Fibroblast of lung (primary cell): ENCODE measurements around the gene MRPL49. TPM values are rescaled to one million over a fixed set of nuclear protein-coding genes. Genes with fewer than 3 reads are reported as not detected.

Experiments
- DNase-seq, 2 donors: peaks; one replicate each; pipeline versions ENCODE4 v3.0.0 to v3.0.0-alpha.2; 2010; ENCODE audit warnings: low read depth in 2 of 2
- H2AFZ ChIP-seq: 2 replicates; pipeline ENCODE4 v1.5.1; 2012; ENCODE audit warnings: low read length, control low read depth, inconsistent platforms
- H3K27ac ChIP-seq: 2 replicates; pipeline ENCODE4 v1.5.1; 2011; ENCODE audit warnings: low read length, control low read depth; ENCODE audit not compliant: insufficient read depth
- H3K27me3 ChIP-seq: 2 replicates; pipeline ENCODE4 v1.5.1; 2011; ENCODE audit warnings: mild to moderate bottlenecking, low read length; ENCODE audit not compliant: control insufficient read depth, insufficient read depth
- H3K36me3 ChIP-seq: 2 replicates; pipeline ENCODE4 v1.5.1; 2011; ENCODE audit warnings: low read length; ENCODE audit not compliant: control insufficient read depth, insufficient read depth
- H3K4me1 ChIP-seq: 2 replicates; pipeline ENCODE4 v1.5.1; 2011; ENCODE audit warnings: low read length; ENCODE audit not compliant: control insufficient read depth, insufficient read depth; ENCODE audit errors: extremely low read depth
- H3K4me2 ChIP-seq: 2 replicates; pipeline ENCODE4 v1.5.1; 2011; ENCODE audit warnings: low read length, control low read depth; ENCODE audit not compliant: insufficient read depth; ENCODE audit errors: extremely low read depth
- H3K4me3 ChIP-seq, 4 experiments: fragments of 200-600 bp in 1 of 4; sonication (generic) in 1 of 4; replicated peaks in 1 of 4; 2 replicates each; pipeline ENCODE4 v1.5.1; 2011 to 2016; ENCODE audit warnings: low read length in 4 of 4, low read depth in 3 of 4, mild to moderate bottlenecking in 3 of 4, control low read depth in 2 of 4, inconsistent platforms in 1 of 4, mixed read lengths in 1 of 4; ENCODE audit not compliant: insufficient read depth in 1 of 4; ENCODE audit errors: control extremely low read depth in 1 of 4
- H3K79me2 ChIP-seq: 2 replicates; pipeline ENCODE4 v1.5.1; 2012; ENCODE audit warnings: mild to moderate bottlenecking, low read length, inconsistent platforms; ENCODE audit not compliant: control insufficient read depth, insufficient read depth
- H3K9ac ChIP-seq: 2 replicates; pipeline ENCODE4 v1.5.1; 2011; ENCODE audit warnings: mild to moderate bottlenecking, low read length, control low read depth; ENCODE audit not compliant: insufficient read depth
- H3K9me3 ChIP-seq: 2 replicates; pipeline ENCODE4 v1.5.1; 2012; ENCODE audit warnings: low read depth, low read length; ENCODE audit not compliant: control insufficient read depth, insufficient read depth
- H4K20me1 ChIP-seq: 2 replicates; pipeline ENCODE4 v1.5.1; 2011; ENCODE audit warnings: low read length; ENCODE audit not compliant: control insufficient read depth, insufficient read depth; ENCODE audit errors: extremely low read depth
- CTCF ChIP-seq, 2 donors: IDR thresholded peaks in 1 of 2; conservative IDR thresholded peaks in 1 of 2; 1 replicate in 1 of 2; 2 replicates in 1 of 2; pipeline ENCODE4 v1.5.1; 2011 to 2012; ENCODE audit warnings: low read length in 2 of 2, control low read depth in 1 of 2, inconsistent platforms in 1 of 2, low read depth in 1 of 2, mild to moderate bottlenecking in 1 of 2
- EZH2 ChIP-seq: IDR thresholded peaks from 2 replicates; pipeline ENCODE4 v1.5.1; 2012; ENCODE audit warnings: low read length, control low read depth, mild to moderate bottlenecking; ENCODE audit errors: missing control alignments
- polyA plus RNA-seq, 2 donors: library from polyadenylated mRNA; depleted of rRNA in 1 of 2; stranded (reverse) in 1 of 2; unstranded in 1 of 2; fragments of >200 nt; gene quantifications; 2 replicates each; pipeline ENCODE4 v1.2.1, GENCODE V29; 2011 to 2012; ENCODE audit warnings: missing spikeins in 1 of 2
- total RNA-seq: library from RNA; depleted of rRNA; stranded (reverse); fragments of >200 nt; gene quantifications from 2 replicates; pipeline ENCODE4 v1.2.1, GENCODE V29; 2014

Gene MRPL49
- total and polyA plus RNA-seq, 2 donors (not counting 1 experiment from before 2014, with no cell fraction given) = 55.5 to 70.8 TPM

- TF ChIP-seq CTCF (conservative IDR thresholded peaks at IDR 0.05 in 1 of 2, IDR thresholded peaks at IDR 0.05 in 1 of 2; ENCODE audit: low read depth in 1 of 2, low read length in 2 of 2) = no peak
- no peak for TF ChIP-seq EZH2
- DNase-seq = no peak
- Histone ChIP-seq H3K4me1 (peaks cover 4% of the 10 kb centered on the region), H3K27ac (no peak overlapping the region), H3K36me3 (peaks cover 21% of the 10 kb centered on the region), H3K27me3 (no peaks in the 10 kb centered on the region), H3K9ac (no peak overlapping the region), H2AFZ (no peak overlapping the region), H3K4me2 (no peak overlapping the region), H3K9me3 (no peaks in the 10 kb centered on the region), H4K20me1 (no peaks in the 10 kb centered on the region), H3K79me2 (peaks cover 11% of the 10 kb centered on the region), H3K4me3 (no peak overlapping the region)
These were observed 32.5 kb upstream of the MRPL49 start for GRCh38 chr11:65089621-65090020.

DNA sequence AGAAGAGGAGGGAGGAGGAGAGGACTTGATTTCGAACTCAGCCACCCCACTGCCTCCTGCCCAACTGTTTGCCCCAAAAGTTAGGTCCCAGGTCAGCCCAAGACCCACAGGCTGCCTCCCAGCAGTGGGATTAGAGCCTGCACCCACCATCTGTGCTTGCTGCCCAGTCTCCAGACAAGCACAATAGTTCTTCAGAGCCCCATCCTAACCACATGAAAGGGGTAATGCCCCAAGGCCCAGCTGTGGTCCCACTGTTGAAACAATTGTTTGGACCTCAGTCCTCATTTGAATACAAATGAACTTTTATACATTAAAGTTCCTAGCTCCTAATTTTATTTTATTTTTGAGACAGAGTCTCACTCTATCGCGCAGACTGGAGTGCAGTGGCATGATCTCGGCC, 31.5 kb upstream of the MRPL49 start:
- TF ChIP-seq EZH2 (no peak), CTCF (conservative IDR thresholded peaks at IDR 0.05 in 1 of 2, IDR thresholded peaks at IDR 0.05 in 1 of 2; ENCODE audit: low read depth in 1 of 2, low read length in 2 of 2) (no peak)
- Histone ChIP-seq H3K4me1 (no peaks in the 10 kb centered on the region), H3K9ac (no peak overlapping the region), H3K79me2 (peaks cover 1% of the 10 kb centered on the region), H3K4me3 (no peak overlapping the region), H3K36me3 (peaks cover 19% of the 10 kb centered on the region), H2AFZ (no peak overlapping the region), H4K20me1 (no peaks in the 10 kb centered on the region), H3K27me3 (no peaks in the 10 kb centered on the region), H3K9me3 (no peaks in the 10 kb centered on the region), H3K27ac (no peak overlapping the region), H3K4me2 (no peak overlapping the region)
- DNase-seq = no peak

- Histone ChIP-seq H3K36me3 (no peaks in the 10 kb centered on the region), H3K79me2 (peaks cover 4% of the 10 kb centered on the region), H3K27me3 (no peaks in the 10 kb centered on the region), H3K27ac (peak overlapping the region; percentile 85), H4K20me1 (no peaks in the 10 kb centered on the region), H3K4me3 (peak overlapping the region; percentile 68 to 88 (median 82)), H3K4me1 (peaks cover 3% of the 10 kb centered on the region), H3K4me2 (peak overlapping the region; percentile 61), H2AFZ (peak overlapping the region; percentile 77), H3K9ac (peak overlapping the region; percentile 1), H3K9me3 (no peaks in the 10 kb centered on the region)
- no peak for DNase-seq
- TF ChIP-seq EZH2 (no peak), CTCF (conservative IDR thresholded peaks at IDR 0.05 in 1 of 2, IDR thresholded peaks at IDR 0.05 in 1 of 2; ENCODE audit: low read depth in 1 of 2, low read length in 2 of 2) (no peak)
These were observed 26.7 kb upstream of the MRPL49 start for GRCh38 chr11:65095427-65095826.
